ENCODE measurements around the gene ELP5. TPM values are rescaled to one million over a fixed set of nuclear protein-coding genes. Genes with fewer than 3 reads are reported as not detected.
"Not testable (repeated sequence)": the region's sequence is repeated elsewhere in the genome, so short reads cannot be mapped to it uniquely, and the experiment has no call there.

Gene ELP5
- total RNA-seq, 1 experiment from 2014 or later = 58.2 TPM

GRCh38 chr17:7236808-7237207, 15.2 kb upstream of the ELP5 start:
- DNase-seq (ENCODE audit: low read depth) = no peak

DNA sequence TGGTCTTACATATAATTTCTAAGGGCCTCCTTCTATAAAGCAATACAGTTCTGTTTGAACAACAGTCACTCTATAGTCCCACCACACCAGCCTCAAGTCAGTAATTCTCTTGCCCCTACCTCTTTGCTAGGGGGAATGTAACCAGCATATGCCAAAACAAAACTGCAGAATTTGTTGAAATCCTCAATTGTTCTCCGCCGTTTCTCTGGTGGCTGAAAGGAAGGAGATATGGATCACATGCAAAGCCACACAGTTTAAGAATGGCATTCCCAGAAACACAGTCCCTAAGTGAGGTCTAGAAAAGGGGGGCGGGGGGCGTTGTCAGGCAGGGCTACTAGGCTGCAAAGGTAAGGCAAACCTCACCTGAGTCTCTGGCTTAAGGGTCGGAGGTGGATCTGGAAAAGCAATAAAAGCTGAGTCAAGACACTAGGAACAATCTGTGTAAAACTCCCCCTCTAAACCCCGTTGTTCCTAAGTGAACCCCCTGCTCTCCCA, 14.7 kb upstream of the ELP5 start:
- DNase-seq (ENCODE audit: low read depth) = no peak

GRCh38 chr17:7237761-7238419, 14.1 kb upstream of the ELP5 start:
- peak; percentile 68 for DNase-seq (ENCODE audit: low read depth)

GRCh38 chr17:7238420-7239090, 13.5 kb upstream of the ELP5 start:
- no peak for DNase-seq (ENCODE audit: low read depth)

GRCh38 chr17:7239091-7240027, 12.7 kb upstream of the ELP5 start, which contains the start of gene PHF23:
Gene PHF23 (minus strand): TSS chr17:7239457. CDS start chr17:7239279, 178 bp downstream.
- DNase-seq (ENCODE audit: low read depth) = peak; percentile 99

GRCh38 chr17:7240375-7240774, 11.6 kb upstream of the ELP5 start:
- DNase-seq (ENCODE audit: low read depth) = no peak

- DNase-seq (ENCODE audit: low read depth) = no peak
These were observed 10.8 kb upstream of the ELP5 start for GRCh38 chr17:7241090-7241733.

DNA sequence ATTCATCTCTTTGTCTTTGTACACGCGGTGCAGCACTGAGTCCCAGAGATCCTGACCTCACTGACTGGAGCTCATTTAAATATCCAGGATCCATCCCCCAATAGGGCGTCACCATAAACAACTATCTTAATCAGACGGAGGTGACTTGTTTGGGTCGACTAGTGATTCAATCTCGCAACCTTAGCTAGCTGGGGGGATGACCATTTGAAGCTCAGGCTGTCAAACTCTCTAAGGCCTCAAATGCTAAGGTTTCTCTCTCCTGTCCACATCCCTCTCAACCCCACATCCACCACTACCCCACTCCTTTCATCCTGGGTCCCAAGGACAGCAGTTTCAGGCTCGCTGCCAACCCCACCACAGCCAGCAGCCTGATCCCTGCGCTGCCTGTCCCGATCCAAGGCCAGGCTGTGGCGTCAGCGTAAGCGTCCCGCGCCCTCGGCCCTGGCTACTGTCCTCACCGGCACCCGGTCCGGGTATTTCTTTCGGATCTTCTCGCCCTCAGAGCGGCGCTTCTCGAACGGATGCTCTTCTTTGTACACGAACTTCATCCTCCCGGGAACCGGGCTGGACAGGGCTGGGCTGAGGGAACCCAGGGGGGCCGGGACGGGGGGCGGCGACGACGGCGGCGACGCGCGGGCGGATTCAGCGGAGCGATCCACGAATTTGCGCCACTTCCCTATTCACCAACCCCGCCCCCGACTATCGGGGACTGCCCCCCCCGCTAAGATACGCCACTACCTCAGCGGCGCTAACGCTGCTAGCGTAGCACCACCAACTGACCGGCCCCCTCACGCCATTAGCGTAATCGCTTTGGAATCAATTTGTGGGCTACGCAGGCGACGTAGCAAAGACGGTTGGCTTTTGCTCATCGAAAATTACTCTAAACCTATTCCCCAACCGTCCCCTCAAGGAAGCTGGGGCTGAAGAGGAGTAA, 10.0 kb upstream of the ELP5 start, which contains the start of gene GABARAP:
Gene GABARAP (minus strand): TSS at position 667 of the 934 bp plus-strand sequence. CDS start 119 bp downstream, at position 548.
- peak; percentile 88 for DNase-seq (ENCODE audit: low read depth)

DNA sequence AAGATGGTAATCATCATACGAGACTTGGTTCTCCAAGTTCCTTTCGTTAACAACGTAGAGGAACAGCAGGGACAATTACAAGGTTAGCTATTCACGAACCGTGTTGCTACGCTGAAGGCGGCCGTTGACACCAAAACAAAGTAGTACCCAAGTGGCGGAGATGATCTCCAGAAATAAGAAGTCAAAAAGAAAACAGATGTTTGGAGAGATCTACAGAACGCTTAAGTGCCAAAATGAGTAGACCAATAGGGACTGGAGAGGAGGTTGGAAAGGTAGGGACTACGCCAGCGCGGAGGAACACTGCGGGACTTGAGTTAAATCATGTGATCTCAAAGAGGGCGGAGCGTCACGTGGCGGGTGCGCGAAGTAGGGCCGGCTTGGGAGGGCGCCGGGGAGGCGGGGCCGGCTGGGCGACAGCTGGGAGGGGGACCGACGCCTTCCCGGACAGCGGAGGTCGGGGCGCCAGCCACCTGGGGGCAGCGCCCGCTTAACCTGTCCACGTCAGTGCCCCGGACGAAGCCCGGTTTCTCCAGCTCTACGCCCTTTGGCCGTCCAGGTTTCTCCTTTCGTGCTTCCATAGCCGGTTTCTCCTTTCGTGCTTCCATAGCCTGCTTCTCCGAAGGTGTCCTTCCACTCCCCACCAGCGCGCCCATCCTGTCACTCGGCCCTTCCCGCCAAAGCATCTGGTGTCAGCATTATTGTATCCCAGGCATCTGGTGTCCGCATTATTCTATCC, 9.1 kb upstream of the ELP5 start:
- DNase-seq (ENCODE audit: low read depth) = peak; percentile 94

GRCh38 chr17:7243453-7243729, 8.6 kb upstream of the ELP5 start:
- no peak for DNase-seq (ENCODE audit: low read depth)

DNA sequence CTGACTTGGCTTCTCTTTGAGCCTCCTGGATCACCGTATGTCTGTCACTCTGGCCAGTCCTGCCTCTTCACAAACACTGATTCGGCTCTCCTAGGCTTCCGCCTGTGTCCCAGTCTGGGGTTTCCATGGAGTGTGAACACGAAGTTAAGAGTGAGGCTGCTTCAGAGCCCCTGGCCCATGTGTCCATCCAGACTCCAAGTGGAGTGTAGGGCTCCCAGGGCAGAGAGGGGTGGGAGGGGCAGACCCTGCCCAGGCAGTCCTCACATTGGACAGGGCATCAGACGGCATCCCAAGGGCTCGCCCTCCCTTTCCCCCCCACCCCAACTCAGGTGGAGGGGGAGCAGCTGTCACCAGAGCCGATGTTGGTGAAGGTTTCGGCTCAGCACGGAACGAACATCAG, 8.2 kb upstream of the ELP5 start:
- DNase-seq (ENCODE audit: low read depth) = not testable (repeated sequence)

DNA sequence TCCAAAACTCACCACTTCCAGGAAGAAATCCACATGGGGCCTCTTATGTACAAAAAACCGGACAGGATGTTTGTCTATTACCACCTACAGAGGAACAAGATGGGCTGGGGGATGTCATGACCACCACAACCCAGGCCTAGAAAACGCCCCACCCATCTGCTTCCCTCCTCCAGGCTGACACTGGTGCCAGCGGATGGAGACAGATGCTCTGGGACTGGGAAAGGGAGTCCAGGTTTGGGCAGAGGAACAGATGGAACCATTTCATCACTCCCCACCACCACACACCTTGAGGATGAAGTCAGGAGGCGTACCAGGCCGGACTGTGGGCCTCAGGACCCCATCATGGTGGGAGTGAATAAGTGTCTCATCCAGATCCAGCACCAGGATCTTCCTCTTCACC, 5.2 kb upstream of the ELP5 start:
- no peak for DNase-seq (ENCODE audit: low read depth)

DNA sequence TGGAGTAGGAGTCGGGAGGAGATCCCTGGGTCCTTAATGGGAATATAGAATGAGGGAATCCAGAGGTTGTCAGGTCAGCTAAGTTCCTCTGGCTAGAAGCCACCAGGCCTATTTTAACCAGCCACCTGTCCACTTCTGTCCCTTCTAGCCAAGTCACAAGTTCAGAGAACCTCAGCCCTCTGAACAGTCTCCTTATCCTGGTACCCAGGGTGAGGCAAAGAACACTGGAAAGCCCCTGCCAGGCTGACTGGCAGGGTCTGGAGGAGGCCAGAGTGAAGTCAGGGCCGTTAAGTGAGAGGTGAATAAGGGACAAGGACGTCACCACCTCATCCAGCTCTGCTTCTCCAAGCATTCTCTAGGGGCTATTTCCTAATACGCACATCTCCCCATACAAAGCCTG, 3.2 kb upstream of the ELP5 start:
- DNase-seq (ENCODE audit: low read depth) = no peak

GRCh38 chr17:7249214-7249613, 2.8 kb upstream of the ELP5 start:
- no peak for DNase-seq (ENCODE audit: low read depth)

DNA sequence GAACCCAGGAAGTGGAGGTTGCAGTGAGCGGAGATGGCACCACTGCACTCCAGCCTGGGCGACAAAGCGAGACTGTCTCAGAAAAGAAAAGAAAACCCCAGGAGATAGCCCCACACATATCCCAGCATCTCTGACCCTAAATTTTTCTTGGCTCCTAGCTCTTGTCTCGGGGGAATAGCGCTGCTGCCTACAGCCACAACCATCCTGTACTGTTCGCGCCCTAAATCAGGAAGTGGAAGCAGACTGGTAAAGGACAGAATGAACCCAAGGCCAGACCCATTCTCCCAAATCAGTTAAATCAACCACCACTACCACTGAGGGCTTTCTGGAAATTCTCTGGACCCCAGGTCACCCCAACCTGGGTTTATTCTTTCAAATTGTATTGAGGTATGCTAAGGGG, 2.2 kb upstream of the ELP5 start:
- DNase-seq (ENCODE audit: low read depth) = no peak

DNA sequence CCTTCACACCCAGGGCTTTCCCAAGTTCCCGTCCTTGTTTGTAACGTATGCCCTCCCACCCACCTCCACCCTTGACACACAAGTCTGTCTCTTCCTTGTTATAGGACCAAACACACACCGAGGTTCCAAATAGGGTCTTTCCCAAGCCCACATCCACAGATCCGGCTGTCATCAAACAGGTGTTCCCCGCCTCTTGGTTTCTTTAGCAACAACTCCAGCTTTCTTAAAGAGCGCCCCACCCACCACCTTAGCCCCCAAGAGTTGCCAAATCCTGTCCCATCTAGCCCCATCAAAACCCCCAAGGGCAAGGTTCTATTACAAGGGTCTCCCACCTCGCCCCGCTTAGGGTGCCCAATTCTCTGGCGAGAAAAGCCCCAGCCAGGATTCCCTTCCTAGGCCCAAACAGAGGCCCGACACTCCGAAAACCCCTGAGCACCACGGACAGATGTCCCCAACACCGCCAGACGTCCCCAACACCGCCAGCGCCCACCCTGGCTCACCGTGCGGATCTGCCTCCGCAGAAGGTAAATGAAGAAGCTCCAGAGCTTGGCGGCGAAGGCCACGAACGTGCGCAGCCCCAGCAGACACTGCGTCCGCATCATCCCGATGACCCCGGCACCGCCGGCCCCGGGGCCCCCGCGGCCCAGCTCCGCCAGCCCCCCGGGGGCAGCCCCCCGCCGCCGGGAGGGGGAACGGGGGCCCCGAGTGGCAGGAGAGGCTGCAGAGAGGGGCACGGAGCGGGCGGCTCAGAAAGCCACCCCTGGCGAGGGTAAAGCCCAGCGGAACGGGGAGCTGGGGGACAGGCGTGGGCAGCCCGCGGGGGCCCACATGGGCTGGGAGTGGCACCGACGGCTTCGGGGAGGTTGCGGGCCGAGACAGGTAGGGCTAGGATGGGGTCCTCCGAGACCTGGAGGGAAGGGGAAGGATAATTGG, 1.1 kb upstream of the ELP5 start:
- DNase-seq (ENCODE audit: low read depth) = no peak

GRCh38 chr17:7251661-7252175, 297 bp upstream of the ELP5 start, which contains the start of gene CTDNEP1:
Gene CTDNEP1 (minus strand): TSS chr17:7251734. CDS start chr17:7251296, 438 bp downstream.
- peak; percentile 100 for DNase-seq (ENCODE audit: low read depth)

DNA sequence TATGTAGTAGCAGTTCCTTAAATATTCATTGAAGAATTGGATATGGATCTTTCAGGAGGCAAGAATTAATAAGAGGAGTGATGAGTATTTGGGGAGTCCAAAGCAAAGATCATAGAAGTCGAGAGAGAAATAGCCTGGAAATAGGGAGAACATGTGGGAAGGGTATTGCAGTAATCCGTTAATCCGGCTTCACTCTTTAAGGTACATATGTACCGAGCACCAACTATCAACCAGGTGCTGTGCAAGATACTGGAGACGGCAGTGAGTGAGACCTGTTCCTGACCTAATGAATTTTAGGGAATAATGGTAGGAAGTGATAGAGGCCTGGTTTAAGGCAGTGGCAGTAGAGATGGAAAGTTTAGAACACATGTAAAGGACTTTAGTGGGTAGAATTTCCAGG, 1.1 kb downstream of the ELP5 start:
- no peak for DNase-seq (ENCODE audit: low read depth)
